ENCODE data around the gene PLCE1.

GRCh38 chr10:94041206-94041605 is 47.5 kb downstream of the PLCE1 start:
- TF ChIP-seq CTCF (IDR thresholded peaks at IDR 0.05), result no peak
- TF ChIP-seq EZH2 (IDR thresholded peaks at IDR 0.05), result no peak
- TF ChIP-seq EZH2phosphoT487 (IDR thresholded peaks at IDR 0.05), result no peak

Data from neural progenitor cell (in vitro differentiated cells).